NCI-H2081 treated with DMSO at 0.1 percent for 48 hours (cell line): ENCODE measurements around the gene OR6J1.
"Not testable (repeated sequence)": the region's sequence is repeated elsewhere in the genome, so short reads cannot be mapped to it uniquely, and the experiment has no call there.

Experiments used
- DNase-seq: peaks from one replicate; lab custom pipeline; 2025; lab: John Stamatoyannopoulos, UW

Gene OR6J1

DNA sequence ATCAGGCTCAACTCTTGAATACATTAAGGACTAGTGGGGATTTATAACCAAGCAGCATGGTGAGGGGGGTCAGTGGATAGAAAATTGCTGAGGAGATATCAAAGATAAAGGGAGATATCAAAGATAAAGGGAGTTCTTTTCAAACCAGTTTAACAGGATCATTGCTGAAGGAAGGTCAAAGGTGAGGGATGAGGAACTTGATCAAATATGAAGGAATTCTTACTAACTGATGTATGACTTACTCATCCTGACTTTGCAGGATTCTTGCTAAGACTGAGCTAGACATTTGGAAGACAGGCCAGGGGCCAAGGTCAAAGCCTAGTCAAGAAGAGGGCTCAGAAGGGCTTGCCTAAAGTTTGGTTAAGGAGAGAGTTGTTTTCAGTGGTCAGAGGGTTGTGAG lies 41.3 kb downstream of the OR6J1 start:
- DNase-seq, result no peak

GRCh38 chr14:22601996-22602395 lies 42.2 kb downstream of the OR6J1 start:
- DNase-seq, result no peak

DNA sequence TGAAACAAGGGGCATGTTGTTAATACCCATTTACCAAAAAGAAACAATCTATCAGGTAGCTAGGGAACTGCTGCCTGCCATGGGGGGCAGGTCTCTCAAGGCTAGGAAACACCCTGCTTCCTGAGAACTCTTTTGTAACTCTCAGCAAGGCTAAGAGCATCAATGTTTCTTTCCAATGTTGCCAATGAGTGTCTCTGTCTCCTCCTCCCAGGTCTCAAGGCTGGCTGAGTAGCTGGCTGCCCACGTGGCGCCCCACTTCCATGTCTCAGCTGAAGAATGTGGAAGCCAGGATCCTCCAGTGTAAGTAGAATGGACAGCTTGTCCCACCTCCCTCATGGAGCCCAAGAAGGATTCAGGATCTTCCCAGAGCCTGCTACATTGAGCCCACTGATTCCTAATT lies 42.7 kb downstream of the OR6J1 start:
- no peak for DNase-seq

- DNase-seq, result no peak
These were observed 44.1 kb downstream of the OR6J1 start for GRCh38 chr14:22600027-22600426.

GRCh38 chr14:22599349-22599748 lies 44.8 kb downstream of the OR6J1 start:
- DNase-seq, result no peak

DNA sequence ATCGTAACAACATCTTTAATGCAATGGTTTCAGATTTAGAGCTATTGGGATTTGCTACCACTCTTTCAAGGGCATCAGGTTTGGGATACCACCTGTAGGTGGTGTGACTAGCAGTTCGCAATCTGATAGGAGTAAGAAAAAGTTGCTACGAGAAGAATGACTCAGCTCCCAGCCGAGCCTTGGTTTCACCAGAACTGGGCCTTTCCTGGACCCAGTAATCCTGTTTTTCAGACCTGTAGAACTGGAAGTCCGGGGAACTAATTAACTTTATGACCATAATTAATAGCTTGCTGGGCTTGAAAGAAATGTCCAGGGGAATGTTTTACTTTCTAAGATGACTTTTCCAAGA lies 45.3 kb downstream of the OR6J1 start:
- DNase-seq, result no peak

DNA sequence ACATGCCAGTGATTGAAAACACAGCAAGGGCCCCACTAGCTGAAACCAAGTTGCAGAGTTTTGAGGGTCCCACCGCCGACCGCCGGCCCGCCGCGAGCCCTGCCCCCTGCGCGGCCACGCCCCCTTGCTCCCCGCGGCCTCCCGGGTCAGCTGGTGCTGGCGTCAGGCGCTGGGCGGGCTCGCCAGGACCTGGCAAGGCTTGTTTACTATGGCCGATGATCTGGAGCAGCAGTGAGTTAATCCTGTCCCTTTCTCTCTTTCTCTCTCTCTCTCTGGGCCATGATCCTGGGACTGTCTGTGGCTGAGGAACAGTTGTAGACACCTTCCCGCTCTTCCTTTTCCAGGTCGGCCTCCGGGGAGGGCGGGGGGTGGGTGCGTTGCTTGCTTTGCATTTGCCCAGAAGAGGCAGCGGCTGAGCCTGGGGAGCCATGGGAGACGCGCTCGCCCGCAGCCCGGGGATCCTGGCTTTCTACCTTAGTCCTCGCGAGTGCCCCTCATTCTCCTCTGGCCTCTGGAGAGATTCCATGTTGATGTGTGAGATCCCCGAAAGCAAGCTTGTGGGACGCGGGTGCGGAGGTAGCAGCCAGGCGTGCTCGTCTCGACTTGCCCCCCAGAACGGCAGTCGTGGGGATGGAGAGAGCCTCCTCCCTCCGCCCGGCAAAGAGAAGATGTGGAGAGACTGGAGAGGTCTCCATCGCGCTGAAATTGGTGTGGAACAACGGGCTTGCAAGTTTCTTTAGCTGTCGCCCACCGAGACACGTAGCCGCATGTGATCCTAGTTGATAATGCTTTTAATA lies 45.9 kb downstream of the OR6J1 start, which contains the start of gene ABHD4:
ABHD4 (plus strand) TSS at position 202 of the 797 bp plus-strand sequence; CDS start at position 209, 7 bp downstream.
- DNase-seq, result no peak

- no peak for DNase-seq
These were observed 46.4 kb downstream of the OR6J1 start for GRCh38 chr14:22597771-22598098.

GRCh38 chr14:22597265-22597664 lies 46.9 kb downstream of the OR6J1 start:
- no peak for DNase-seq

- DNase-seq, result no peak
These were observed 47.7 kb downstream of the OR6J1 start for GRCh38 chr14:22596354-22596879.

DNA sequence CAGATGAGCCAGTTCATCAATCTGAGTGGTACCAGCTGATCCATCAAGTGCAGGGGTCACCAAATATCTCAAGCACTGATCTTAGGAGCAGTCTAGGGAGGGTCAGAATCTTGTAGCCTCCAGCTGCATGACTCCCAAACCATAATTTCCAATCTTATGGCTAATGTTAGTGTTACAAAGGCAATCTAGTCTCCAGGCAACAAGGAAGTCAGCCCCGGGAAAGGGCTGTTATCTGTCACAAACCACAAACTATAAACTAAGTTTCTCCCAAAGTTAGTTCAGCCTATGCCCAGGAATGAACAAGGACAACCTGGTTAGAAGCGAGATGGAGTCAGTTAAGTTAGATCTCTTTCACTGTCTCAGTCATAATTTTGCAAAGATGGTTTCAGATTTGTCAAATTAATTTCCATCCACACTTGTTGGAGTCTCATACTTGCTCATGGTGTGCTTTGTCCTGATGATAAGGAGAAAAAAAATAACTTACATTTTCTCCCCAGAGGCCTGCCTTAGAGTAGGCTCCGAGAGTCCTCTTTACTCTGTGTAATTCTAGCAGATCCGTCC lies 49.9 kb downstream of the OR6J1 start:
- no peak for DNase-seq

- no peak for DNase-seq
These were observed 50.6 kb downstream of the OR6J1 start for GRCh38 chr14:22593601-22594000.

DNA sequence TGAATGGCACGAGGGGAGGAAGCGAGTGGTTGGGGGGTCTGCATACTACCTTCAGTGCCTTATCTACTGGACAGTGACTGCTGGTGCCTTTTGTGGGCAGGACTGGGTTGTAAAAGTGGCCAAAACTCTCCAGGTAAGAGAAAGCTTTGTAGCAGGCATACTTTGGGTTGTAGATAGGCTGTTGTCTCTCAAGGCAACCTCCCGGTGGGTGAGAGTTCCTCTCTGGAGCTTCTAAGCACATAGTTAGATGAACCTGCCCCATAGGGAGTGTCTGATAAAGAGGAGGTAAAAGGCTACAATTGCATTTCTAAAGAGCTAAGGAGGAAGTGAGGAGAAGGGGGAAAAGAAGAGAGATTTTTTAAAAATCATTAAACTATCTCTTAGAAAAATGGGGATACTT lies 51.0 kb downstream of the OR6J1 start:
- no peak for DNase-seq

DNA sequence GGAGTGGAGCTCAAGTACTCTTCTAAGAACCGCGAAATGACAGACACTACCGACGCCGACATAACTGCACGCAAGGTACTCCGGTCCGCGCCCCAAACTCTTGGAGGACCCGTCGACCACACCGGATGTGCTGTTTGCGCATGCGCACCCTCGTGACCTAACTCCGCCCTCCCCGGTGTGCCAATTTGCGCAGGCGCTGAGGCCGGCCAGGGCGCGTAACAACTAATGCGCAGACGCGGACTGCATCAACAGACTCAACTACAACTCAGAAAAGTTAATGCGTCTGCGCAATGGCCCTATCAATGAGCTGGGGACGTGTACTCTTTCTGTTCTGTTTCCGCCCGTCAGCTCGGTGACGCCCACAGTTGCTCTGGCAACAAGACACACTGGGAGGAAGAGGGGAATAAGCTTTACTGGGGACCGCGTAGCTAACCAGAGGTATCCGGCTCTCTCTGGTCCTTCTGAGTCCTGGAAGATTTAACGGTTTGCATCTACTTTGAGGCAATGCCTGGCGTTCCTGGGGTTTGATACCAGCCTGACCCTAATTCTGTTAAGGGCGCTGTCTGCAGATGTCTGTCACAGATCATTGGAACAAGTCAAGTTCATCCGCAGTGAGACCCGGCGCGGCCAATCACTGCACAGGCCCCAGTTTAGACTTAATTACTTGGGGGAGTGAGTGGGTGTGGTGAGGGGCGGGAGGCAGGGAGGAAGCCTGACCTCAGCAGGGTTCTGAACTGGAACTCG lies 54.9 kb downstream of the OR6J1 start, which contains the start of gene DAD1:
DAD1 (minus strand) TSS at position 129 of the 744 bp plus-strand sequence; CDS start at position 62, 67 bp downstream.
- DNase-seq, result peak; percentile 96

GRCh38 chr14:22588526-22589095 lies 55.5 kb downstream of the OR6J1 start:
- no peak for DNase-seq

GRCh38 chr14:22587677-22588422 lies 56.3 kb downstream of the OR6J1 start:
- DNase-seq, result not testable (repeated sequence)

DNA sequence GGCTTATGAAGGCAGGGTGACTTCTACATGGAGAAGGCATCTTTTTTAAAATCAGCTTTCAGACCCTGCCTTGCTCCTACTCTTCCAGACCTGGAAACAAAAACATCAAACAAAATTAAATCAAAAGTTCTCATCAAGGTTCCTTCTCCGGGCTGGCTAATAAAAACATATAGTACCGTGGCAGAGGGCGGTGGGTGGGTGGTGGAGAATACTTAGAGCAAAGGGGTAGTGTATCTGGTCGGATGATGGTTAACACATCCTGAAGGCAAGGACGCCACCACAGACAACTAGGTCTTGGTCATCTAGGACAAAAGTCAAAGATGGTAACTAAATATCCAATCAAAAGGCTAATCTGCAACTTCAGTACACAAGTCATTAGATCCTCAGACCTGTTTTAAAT lies 56.9 kb downstream of the OR6J1 start:
- DNase-seq, result no peak

DNA sequence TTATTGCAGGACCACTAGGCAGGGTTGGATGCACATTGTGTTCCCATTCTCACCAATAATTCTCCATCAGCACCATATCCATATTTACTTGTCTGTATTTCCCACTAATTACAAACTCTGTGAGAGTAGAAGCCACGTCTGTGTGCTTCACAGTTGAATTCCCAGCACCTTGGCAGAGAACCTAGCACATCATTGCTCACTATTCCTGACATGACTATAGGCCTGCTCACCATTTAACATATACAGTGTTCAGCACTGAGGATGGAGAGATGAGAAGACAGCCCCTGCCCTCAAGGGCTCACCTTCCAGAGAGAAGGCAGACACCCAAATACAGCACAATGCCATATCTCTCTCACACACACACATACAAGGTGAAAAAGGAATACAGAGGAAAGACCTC lies 60.2 kb downstream of the OR6J1 start:
- DNase-seq, result no peak
